Stomach (tissue), 9 donors: ENCODE data around the gene MBNL3. TPM values are rescaled to one million over a fixed set of nuclear protein-coding genes. Genes with fewer than 3 reads are reported as not detected.

Experiments
- DNase-seq, 2 donors: peaks; one replicate each; pipeline versions ENCODE4 v3.0.0 to v3.0.0-alpha.2; 2013 to 2019
- H3K27ac ChIP-seq, 5 donors: fragments of 200-600 bp in 4 of 5; sonication (generic) in 4 of 5; one replicate each; pipeline ENCODE4 v1.5.1; 2013 to 2019; ENCODE audit warnings: mild to moderate bottlenecking in 1 of 5, moderate library complexity in 1 of 5
- H3K27me3 ChIP-seq, 3 donors: fragments of 200-600 bp; sonication (generic); one replicate each; pipeline ENCODE4 v1.5.1; 2017 to 2019; ENCODE audit warnings: mixed run types in 1 of 3
- H3K36me3 ChIP-seq, 4 donors: fragments of 200-600 bp; sonication (generic); 1 replicate in 3 of 4; 2 replicates in 1 of 4; pipeline ENCODE4 v1.5.1; 2016 to 2019
- H3K4me1 ChIP-seq, 4 donors: fragments of 200-600 bp; sonication (generic); one replicate each; pipeline ENCODE4 v1.5.1; 2016 to 2019
- H3K4me3 ChIP-seq, 4 donors: fragments of 200-600 bp; sonication (generic) in 3 of 4; one replicate each; pipeline ENCODE4 v1.5.1; 2016 to 2019; ENCODE audit warnings: mild to moderate bottlenecking in 1 of 4
- H3K9me3 ChIP-seq, 4 donors: fragments of 200-600 bp; sonication (generic); one replicate each; pipeline ENCODE4 v1.5.1; 2016 to 2019
- EP300 ChIP-seq: sonication (generic); formaldehyde crosslinking; IDR thresholded peaks from one replicate; pipeline ENCODE4 v1.6.1; 2017; ENCODE audit warnings: antibody characterized with exemption
- POLR2A ChIP-seq, 4 donors: fragments of 450-650 bp; IDR thresholded peaks; one replicate each; pipeline ENCODE4 v1.6.1; 2016; ENCODE audit warnings: antibody characterized with exemption in 4 of 4, control low read depth in 2 of 4, mild to moderate bottlenecking in 1 of 4, moderate library complexity in 1 of 4
- POLR2AphosphoS5 ChIP-seq, 3 donors: sonication (generic); formaldehyde crosslinking; IDR thresholded peaks; one replicate each; pipeline ENCODE4 v1.6.1; 2016; ENCODE audit warnings: antibody characterized with exemption in 3 of 3
- WGBS, 5 donors: extraction: QIAGEN DNeasy Blood & Tissue Kit in 3 of 5; methylation state at CpG; one replicate each; pipeline versions ENCODE4 v1.1.5 to v1.1.7; 2013 to 2018; 5-methylcytosine and 5-hydroxymethylcytosine counted together
- intact Hi-C: fragments of 100-400 bp; cut with DNase I; formaldehyde crosslinking; loops from one replicate; pipeline ENCODE4 v1.15.1; 2023; ENCODE audit warnings: low total_unique reads
- polyA plus RNA-seq, 3 donors: library from polyadenylated mRNA; stranded (reverse); fragments of 200-250 nt; gene quantifications; one replicate each; pipeline ENCODE4 v1.2.3, GENCODE V29; 2013
- total RNA-seq, 5 donors: library from RNA; depleted of rRNA; stranded (reverse); fragments of >200 nt; gene quantifications; one replicate each; pipeline versions ENCODE4 v1.1.0 to v1.2.3, GENCODE V29; 2014 to 2016
- TF ChIP-seq, protein P1 (sequence below), 7 experiments: fragments of 450-650 bp in 4 of 7; fragments of 200-600 bp in 3 of 7; sonication (generic) in 3 of 7; IDR thresholded peaks; one replicate each; pipeline ENCODE4 v1.5.1; 2016 to 2019; ENCODE audit warnings: antibody characterized with exemption in 7 of 7, control low read depth in 2 of 7, mild to moderate bottlenecking in 1 of 7
- donor health status: healthy with polysubstance abuse.
- donor health status: Bipolar disorder and iron deficiency.
- donor health status: healthy.

The MBNL3 gene
- total and polyA plus RNA-seq, 8 donors = 2.0 to 31.7 (median 6.7) TPM

DNA sequence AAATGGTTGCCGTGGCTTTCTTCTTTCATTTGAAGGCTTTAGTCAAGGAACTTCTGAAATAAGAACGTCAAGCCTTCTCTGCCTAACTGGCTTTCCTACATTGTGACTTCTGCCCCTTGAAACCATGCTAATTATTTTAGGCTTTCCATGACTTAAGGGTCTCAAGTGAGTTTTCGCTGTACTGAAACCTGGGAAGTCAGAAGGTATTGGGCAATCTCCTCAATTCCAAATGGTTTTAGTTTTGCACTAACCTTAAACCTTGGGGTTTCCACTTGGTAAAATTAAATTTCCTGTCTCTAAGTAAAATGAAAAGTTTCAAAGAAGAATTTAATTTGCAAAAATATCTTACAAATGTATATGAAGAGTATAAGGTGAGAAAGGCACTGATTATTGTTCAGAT is 73.8 kb downstream of the MBNL3 start:
- H3K27ac ChIP-seq = no peak overlapping the region
- H3K9me3 ChIP-seq = no peaks in the 10 kb centered on the region
- H3K36me3 ChIP-seq = no peaks in the 10 kb centered on the region
- intact Hi-C loops = no loop called here
- no peak for TF ChIP-seq POLR2A (IDR thresholded peaks at IDR 0.05)
- TF ChIP-seq, protein P1, sequence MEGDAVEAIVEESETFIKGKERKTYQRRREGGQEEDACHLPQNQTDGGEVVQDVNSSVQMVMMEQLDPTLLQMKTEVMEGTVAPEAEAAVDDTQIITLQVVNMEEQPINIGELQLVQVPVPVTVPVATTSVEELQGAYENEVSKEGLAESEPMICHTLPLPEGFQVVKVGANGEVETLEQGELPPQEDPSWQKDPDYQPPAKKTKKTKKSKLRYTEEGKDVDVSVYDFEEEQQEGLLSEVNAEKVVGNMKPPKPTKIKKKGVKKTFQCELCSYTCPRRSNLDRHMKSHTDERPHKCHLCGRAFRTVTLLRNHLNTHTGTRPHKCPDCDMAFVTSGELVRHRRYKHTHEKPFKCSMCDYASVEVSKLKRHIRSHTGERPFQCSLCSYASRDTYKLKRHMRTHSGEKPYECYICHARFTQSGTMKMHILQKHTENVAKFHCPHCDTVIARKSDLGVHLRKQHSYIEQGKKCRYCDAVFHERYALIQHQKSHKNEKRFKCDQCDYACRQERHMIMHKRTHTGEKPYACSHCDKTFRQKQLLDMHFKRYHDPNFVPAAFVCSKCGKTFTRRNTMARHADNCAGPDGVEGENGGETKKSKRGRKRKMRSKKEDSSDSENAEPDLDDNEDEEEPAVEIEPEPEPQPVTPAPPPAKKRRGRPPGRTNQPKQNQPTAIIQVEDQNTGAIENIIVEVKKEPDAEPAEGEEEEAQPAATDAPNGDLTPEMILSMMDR (IDR thresholded peaks at IDR 0.05) = no peak
- no peaks in the 10 kb centered on the region for H3K4me1 ChIP-seq
- WGBS, 5 donors = 80 to 97% (median 87%) methylated on average over 3 of the region's 3 CpGs
- H3K27me3 ChIP-seq = peaks cover 0 to 5% (median 0%) of the 10 kb centered on the region in 3 donors
- no peak overlapping the region for H3K4me3 ChIP-seq
- no peak for DNase-seq

DNA sequence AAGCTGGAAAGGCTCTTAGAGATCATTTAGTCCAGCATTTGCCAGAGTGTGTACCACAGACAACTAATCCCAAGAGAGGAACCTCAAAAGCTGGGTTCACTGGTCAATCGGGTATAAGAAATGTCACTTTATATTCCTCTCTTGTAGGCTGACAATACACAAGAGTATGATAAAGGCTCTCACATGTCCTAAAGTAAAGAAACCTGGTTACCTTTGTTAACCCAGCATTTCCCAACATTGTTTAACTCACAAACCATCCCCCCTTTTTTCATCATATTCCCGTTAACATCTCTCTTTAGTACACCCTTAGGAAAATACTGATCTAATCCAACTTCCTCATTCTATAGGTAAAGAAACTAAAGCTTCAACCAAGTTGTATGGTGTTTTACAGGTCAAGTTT is 74.4 kb downstream of the MBNL3 start:
- intact Hi-C loops = no loop called here
- 61 to 71% (median 68%) methylated on average over 2 of the region's 2 CpGs for WGBS, 5 donors

DNA sequence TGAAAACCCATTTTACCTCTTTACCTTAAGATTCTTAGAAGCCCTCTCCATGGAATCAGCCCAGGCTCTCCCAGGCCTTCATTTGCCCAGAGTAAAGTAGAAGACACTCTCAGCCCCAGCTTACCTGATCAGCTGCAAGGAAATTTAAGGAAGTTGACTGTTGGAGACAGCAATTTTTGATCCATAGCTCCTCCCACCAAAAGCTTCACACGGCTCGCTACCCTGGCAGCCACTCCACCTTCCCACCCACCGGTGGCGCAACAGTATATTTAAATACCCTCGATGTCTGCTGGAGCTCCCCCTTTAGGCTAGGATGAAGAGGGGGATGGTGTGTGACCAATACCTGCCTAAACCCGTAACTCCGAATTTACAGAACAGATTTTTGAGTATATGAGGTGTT is 75.4 kb downstream of the MBNL3 start:
- intact Hi-C loops = no loop called here
- no peaks in the 10 kb centered on the region for H3K9me3 ChIP-seq
- peaks cover 0 to 5% (median 0%) of the 10 kb centered on the region in 3 donors for H3K27me3 ChIP-seq
- H3K36me3 ChIP-seq = no peaks in the 10 kb centered on the region
- H3K27ac ChIP-seq = no peak overlapping the region
- TF ChIP-seq, protein P1 (IDR thresholded peaks at IDR 0.05) = no peak
- TF ChIP-seq EP300 (no peak), POLR2AphosphoS5 (IDR thresholded peaks at IDR 0.05) (no peak), POLR2A (IDR thresholded peaks at IDR 0.05) (no peak)
- WGBS, 5 donors = 60 to 86% (median 75%) methylated on average over 3 to 7 of the region's 7 CpGs
- no peak for DNase-seq
- H3K4me1 ChIP-seq = peaks cover 0 to 2% (median 0%) of the 10 kb centered on the region in 4 donors
- H3K4me3 ChIP-seq = no peak overlapping the region

More for the DNA sequence above, 74.4 kb downstream of the MBNL3 start:
- Histone ChIP-seq H3K27me3 (peaks cover 0 to 5% (median 0%) of the 10 kb centered on the region in 3 donors), H3K4me1 (no peaks in the 10 kb centered on the region), H3K27ac (no peak overlapping the region), H3K9me3 (no peaks in the 10 kb centered on the region), H3K4me3 (no peak overlapping the region), H3K36me3 (no peaks in the 10 kb centered on the region)
- DNase-seq = no peak
- no peak for TF ChIP-seq EP300
- TF ChIP-seq, protein P1 (IDR thresholded peaks at IDR 0.05) = no peak

DNA sequence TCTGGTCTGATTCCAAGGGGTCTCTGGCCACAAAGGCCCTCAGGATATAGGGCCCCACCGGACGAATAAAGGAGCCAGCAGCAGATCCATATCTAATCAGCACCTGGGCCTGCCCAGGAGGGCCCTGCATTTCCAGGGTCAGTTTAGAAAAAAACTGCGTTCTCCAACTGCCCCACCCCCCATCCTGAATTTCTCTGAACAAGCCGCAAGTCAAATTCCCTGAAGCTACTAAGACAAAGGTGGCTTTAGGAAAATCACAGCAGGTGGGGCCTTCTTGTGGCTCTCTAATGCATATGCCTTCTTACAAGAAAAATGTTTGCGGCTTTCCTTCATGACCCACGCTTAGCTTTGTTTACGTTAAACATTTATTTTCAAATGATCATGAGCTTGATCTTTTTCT is 76.6 kb downstream of the MBNL3 start:
- no peaks in the 10 kb centered on the region for H3K36me3 ChIP-seq
- peaks cover 0 to 5% (median 0%) of the 10 kb centered on the region in 3 donors for H3K27me3 ChIP-seq
- intact Hi-C loops = no loop called here
- peak in 1 of 2 donors; percentile 5 for DNase-seq
- H3K9me3 ChIP-seq = no peaks in the 10 kb centered on the region
- peaks cover 0 to 6% (median 0%) of the 10 kb centered on the region in 4 donors for H3K4me1 ChIP-seq
- WGBS, 5 donors = 52 to 95% (median 70%) methylated on average over 7 of the region's 7 CpGs
- H3K4me3 ChIP-seq = no peak overlapping the region
- TF ChIP-seq POLR2AphosphoS5 (IDR thresholded peaks at IDR 0.05) = no peak
- TF ChIP-seq, protein P1 (IDR thresholded peaks at IDR 0.05) = no peak
- no peak for TF ChIP-seq EP300
- H3K27ac ChIP-seq = no peak overlapping the region
